AG08396 (cell line): ENCODE measurements around the gene PDE6C.
"Not testable (repeated sequence)": the region's sequence is repeated elsewhere in the genome, so short reads cannot be mapped to it uniquely, and the experiment has no call there.

Source experiments
- DNase-seq: peaks from one replicate; pipeline ENCODE4 v3.0.0; 2012; ENCODE audit warnings: low spot score, mixed read lengths

Gene PDE6C

DNA sequence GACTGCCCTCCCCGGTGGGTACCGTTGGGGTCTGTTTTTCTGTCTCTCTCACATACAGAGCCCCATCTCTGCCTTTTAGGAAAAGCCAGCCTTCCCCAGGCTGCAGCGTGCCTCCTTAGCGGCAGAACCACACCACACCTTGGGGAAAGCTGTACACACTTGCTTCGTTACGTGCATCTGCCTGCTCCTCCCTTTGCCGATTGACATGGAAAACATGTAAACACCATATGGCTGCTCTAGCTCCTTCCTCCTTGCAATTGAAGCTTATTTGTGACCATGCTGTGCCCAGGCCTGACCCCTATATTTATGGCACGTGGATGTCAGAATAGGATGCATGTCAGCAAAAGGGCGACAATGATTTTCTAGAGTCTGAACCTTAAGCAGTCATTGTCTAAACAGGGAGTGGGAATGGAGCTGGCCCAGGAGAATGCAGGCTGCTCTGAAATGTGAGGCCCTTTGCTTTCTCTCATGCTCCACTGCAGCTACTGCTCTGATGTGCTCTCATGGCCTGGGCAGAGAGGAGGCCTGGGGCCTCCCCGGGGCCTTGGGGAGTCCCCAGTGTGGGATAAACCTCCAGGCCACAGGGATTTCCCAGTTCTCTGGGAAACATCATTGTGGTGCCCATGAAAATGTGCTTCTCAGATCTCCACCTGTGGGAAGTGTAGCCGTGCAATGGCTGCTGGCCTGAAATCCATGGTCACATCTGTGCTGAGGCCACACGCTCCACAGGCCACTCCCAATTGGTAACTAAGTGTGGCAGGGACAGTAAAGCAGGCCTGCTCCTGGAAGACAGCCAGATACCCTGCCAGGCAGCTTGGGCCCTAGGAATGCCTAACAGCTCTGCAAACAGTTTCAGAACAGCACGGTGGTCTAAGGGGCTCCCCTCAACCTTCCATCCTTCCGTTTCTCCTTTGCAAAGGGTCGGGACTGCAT lies 18.6 kb downstream of the PDE6C start:
- DNase-seq = no peak

DNA sequence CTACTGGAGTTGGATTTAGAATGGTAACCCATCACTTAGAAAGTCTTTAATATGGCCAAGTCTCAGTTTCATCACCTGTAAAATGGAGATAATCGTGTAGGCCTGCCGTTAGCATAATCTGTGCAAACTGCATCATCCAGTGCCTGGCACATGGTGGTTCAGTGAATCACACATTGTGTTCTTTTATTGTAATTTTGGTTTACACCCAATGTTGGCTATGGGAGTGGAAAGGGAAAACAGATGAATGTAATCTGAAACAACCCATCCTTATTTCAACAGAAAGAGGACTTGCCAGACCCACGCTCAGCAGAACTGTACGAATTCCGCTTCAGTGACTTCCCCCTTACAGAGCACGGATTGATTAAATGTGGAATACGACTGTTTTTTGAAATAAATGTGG lies 27.5 kb downstream of the PDE6C start:
- DNase-seq = no peak

DNA sequence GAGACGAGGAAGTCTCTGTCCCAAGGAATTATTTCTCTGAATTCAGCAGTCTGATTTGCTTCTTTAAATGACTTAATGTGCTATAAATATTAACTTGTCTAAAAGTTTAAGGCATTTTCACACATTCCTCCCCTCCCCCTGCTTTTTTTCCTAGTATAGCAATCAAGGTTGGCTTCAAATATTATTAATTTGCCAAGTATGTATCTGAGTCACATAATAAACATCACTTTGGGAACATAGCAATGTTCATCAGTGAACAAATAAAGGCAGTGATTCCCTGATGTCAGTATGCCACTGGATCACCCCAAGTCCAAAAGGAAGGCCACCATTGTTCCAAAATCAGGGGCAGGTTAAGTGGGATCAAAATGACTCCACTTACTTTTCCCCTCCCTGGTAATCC lies 40.5 kb downstream of the PDE6C start:
- peak; percentile 7 for DNase-seq

DNA sequence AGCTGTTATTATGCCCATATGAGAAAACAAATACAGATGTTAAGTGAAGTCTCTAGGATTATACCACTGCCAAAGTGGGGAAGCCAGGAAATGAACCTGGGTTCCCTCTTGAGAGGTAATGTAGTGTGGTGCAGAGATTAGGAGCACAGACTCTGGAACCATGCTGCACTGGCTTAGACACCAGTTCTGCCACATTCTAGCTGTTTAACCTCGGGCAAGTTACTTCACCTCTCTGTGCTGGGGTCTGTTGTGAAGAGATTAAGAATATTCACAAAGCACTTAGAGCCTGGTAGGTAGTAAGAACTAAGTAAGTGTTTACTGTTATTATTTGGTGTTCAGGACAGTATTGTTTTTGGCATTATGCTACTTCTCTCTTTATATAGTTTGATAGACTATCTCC lies 41.9 kb downstream of the PDE6C start:
- no peak for DNase-seq

DNA sequence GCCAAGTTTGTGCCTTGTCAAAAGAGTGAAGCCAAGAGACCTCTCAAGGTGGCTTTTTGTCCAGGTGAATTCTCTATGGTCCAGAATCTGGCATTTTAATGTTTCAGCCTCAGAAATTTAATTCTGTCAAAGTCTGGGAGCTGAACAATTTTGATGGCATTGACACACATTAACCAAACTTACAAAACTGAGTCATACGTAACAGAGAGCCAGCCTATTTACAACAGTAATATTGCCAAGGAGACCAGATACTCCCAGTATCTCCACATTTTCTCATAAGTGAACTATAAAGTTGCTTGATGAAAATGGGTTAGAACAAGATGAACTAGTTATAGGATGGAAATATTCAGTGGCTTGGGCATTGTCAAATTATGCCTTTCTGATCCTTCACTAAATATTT lies 43.8 kb downstream of the PDE6C start:
- no peak for DNase-seq

DNA sequence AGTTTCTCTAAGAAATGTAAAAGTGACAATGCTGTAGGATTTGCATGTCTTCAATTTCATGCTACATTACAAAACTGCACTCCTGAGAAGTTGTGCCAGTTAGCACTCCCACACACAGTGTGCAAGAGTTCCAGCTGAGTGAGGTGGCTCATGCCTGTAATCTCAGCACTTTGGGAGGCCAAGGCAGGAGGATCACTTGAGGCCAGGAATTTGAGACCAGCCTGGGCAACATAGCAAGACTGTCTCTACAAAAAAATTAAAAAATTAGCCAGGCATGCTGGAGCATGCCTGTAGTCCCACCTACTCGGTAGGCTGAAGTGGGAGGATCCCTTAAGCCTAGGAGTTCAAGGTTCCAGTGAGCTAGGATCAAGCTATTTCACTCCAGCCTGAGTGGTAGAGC lies 45.4 kb downstream of the PDE6C start:
- DNase-seq = no peak

DNA sequence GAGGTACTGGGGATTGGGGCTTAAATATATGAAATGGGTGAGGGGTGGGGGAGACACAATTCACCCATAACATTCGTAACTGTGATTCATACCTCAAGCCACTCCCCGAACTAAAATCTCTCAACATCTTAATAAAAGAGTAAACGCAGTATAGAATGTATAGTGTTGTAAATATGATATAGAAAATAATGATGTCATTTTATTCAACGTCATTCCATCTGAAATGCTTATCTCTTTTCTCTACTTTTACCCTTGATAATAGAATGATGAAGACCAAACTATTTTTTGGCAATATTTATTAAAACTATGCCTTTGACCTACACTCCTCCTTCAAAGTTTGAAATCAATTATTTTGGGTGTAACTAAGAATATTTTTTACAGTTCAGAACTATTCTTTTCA lies 53.7 kb downstream of the PDE6C start:
- DNase-seq = no peak

DNA sequence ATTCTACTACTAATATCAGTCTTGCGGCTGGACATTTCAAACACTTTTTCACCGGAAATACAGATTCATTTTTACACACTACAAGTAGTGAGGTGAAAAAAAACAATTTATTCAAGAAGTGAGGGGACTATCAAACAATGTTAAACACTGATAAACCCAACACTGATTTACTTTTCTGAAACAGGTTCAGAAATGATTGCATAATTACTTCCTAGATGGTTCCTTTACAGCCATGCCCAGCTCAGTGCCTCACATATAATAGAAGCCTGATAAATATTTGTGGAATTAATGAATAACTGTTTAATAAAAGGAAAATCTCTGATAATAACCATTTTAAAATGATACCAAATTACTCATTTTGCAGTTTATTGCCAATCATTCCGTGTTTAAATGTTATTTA lies 55.5 kb downstream of the PDE6C start:
- DNase-seq = no peak

DNA sequence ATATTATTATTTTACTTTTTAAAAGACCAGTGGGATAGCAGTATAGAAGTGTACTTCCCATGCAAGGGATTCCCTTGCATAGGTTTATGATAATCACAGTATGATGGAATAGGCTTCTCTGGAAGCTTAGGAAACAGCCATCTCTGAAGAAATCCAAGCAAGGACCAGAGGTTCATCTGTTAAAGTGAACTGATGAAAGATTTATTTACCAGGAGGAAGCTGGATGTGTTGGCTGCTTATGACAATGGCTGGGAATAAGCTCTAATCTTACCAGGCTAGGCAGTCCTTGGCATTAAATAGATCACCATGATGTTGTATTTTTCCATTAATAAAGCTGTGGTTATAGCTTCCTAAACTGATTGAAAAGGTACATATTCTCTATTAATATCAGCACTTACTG lies 58.0 kb downstream of the PDE6C start:
- no peak for DNase-seq

DNA sequence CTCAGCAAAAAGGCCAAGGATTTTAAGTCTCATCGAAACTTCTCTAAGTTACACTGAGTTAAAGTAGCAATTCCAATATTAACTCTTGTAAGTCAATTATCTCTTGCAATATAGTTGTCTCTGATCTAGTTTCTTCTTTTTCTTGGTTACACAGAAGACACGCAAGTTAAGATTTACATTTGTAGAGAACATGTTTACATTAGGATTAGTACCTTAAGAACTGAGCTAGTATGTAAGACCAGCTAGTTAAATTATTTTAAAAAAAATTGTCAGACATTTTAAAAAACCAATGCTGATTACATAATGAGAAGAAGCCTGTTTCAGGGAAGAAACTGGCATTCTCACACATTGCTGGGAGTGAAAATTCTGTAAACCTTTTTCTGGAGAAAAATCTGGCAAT lies 58.7 kb downstream of the PDE6C start:
- DNase-seq = no peak

DNA sequence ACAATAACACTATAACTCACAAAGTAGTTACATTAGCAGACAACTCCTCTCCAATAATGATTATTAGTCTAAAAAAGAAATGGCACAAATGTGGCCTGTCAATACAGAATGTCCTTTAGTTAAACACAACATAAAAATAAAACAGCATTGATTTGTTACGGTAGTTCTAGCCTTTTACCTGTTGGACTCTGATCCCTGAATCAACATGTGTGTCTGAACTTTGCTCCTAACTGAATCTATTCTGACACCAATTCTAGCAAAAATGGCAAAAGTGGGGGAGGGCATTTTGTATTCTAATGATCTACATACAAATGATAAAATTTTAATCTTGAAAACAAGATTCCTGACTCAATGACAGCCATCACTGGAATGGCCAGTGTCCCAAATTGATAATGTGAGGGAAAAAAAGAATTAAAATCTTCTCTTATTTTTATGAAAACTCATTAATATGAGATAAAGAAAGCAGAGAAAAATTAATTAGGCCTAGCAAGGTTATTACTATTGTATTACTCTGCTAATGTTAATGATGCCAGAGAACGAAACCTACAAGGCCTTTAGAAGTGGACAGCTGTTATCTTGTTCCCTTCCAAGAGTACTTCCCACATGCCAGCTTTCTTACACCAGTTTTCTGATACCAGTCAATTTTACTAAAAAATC lies 59.8 kb downstream of the PDE6C start:
- no peak for DNase-seq

DNA sequence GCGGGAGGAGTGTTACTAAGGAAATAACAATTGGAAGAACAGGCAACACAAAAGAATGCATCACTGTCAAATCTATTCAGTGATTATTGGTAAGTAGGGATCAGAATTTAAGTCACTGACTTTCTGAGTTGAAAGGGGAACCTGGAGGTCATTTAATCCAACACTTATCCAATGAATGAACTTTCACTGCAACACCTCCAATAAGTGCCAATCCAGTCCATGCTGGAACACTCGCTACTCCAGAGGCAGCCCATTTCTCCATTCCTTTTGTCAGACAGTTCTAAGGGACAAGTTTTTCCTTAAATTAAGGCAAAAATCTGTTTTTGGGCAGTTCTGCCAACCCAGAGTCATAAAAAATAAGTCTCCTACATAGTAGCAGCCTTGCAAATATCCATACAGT lies 60.6 kb downstream of the PDE6C start:
- no peak for DNase-seq

DNA sequence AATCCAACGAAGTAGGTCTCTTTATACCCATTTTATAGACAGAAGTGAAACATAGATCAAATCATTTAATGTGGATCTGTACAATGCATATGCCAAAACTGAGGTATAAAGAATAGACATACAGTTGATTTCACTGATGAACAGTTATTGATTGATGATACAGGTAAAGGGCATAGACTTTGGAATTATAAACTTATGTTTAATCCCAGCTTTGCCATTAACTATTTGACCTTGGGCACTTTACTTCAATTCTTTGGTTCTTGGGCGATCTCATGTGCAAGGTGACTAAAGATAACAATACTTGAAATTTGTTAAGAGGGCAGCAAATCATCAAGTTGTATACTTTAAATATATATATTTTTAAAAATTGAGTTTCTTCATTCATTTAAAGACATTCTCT lies 61.5 kb downstream of the PDE6C start:
- DNase-seq = no peak

DNA sequence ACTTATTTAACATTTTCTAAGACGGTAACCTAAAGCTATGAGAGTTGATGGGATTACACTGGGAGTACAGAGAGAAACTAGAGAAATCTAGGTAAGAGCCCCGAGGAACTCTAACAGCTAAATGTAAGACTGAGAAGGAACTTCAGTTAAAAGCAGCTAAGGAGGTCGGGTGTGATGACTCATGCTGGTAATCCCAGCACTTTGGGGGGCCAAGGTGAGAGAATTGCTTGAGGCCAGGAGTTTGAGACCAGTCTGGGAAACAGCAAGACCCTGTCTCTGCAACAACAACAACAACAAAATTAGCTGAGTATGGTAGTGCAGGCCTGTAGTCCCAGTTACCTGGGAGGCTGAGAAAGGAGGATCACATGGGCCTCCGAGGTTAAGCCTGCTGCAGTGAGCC lies 66.0 kb downstream of the PDE6C start:
- no peak for DNase-seq

DNA sequence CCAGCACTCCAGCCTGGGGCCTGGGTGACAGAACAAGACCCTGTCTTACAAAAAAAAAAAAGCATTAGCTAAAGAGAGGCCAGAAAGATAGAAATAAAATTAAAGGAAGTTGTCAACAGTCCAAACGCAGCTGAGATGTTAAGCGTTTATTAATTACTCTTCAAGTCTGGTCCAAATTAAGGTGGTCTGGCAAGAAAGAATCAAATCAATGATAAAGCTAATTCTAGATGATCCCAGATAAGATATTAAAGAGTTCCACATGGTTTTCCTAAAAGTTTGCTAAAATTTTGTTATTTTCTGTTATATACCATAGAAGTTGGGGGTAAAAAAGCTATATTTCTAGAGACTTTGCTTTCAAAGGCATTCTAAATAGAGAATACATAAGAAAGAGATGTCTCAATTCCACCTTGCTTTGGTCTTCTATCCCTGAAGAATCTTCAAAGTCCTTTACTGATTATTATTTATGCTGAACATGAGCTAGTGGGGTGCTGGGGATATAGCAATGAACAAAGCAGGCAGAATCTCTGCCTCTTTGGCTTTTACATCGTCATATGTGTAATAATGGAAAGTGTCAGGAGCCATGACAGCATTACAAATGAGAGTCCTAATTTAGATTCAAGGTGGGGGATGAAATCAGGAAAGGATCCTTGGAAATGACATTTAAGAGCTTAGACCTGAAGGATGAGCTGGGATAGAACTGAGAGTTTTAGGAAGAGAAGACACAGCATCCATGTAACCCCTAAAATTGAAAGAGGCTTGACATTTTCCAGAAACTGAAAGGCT lies 66.7 kb downstream of the PDE6C start:
- DNase-seq = no peak

DNA sequence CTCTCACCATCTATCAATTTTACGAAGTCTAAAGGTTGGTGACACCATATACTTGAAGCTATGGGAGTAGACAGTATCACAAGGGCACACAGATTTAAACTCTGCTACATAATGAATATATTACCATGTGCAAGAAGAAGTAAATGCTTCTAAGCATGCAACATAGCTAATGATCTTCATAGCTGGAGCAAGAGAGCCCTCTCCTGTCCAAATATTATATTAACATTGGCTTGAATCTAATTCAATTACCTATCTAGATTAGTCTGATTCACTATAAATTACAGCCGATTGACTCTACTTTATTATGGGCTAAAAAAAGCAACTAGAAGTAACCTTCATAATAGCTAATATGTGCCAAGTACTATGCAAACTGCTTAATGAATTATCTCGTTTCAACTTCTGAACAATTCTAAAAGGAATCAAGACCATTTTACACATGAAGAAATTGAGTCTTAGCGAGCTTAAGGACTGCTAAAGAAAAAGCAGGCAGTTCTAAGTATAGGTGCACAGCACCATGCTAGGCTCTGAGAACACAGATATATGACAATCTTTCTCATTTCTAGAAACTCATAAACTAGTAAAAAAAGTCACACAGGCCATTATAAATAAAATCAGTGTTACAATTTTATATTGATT lies 68.2 kb downstream of the PDE6C start:
- DNase-seq = peak; percentile 13

DNA sequence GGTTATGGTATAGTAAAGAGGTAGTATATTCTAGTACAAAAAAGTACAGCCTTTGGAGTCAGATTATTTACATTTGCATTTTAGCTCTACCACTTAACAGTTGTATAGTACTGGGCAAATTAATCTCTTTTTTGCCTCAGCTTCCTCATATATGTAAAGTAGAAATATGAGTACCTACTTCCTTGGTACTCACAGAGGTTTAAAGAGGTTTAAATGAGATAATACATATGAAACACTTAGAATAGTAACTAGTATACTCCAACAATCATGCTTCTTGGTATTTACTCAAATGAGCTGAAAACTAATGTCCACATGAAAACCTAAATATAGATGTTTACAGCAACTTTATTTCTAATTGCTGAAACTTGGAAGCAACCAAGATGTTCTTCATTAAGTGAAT lies 75.4 kb downstream of the PDE6C start:
- no peak for DNase-seq

DNA sequence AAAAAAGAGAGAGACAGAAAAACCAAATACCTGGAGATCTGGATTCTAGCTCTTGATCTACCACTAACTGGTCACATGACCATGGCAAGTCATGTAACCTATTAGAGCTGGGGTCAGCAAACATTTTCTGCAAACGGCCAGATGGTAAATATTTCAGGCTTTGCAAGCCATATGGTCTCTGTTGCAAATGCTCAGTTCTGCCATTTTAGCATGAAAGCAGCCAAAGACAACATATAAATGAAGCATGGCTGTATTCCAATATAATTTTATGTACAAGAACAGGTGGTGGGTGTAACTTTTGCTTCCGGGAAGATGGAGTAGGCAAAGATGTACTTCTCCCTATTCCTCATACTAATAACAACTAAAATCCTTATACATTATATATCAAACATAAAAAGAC lies 83.4 kb downstream of the PDE6C start:
- DNase-seq = no peak

DNA sequence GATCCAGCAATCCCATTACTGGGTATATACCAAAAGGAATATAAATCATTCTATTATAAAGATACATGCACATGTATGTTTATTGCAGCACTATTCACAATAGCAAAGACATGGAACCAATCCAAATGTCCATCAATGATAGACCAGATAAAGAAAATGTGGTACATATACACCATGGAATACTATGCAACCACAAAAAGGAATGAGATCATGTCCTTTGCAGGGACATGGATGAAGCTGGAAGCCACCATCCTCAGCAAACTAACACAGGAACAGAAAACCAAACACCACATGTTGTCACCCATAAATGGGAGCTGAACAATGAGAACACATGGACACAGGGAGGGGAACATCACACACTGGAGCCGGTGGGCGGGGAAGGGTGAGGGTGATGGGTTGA lies 84.2 kb downstream of the PDE6C start:
- DNase-seq = not testable (repeated sequence)

DNA sequence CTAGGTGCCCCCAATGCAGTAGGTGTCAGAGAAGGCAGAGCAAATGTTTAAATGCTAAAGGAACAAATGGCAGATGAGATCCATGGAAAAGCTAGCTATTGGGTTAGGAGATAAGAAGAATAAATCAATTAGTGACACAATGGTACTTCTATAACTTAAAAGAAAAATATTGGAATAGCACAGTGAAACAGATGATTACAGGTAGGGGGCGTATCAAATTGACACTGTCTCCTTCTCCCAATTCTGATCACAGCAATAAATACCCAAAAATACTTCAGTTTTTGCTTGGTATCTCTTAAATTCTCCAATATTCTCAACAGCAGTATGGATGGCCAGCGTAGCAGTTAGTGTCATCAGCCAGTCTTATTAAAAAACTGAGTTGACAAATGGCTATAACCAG lies 84.9 kb downstream of the PDE6C start:
- DNase-seq = no peak

DNA sequence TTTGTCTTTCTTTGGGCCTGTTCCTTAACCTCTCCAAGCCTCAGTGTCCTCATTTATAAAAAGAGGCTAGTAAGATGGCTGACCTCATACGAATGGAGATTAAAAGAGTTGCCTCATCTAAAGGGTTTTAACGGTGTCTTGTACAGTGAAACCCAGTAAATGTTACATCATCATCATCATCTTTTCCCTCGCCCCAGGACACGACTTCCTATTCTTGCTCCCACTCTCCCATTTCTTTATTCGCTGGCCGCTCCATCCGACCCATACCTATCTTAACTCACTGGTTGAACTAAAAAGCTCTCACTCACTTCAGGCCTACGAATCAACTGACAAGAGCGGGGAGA lies 89.5 kb downstream of the PDE6C start:
- DNase-seq = peak; percentile 13

DNA sequence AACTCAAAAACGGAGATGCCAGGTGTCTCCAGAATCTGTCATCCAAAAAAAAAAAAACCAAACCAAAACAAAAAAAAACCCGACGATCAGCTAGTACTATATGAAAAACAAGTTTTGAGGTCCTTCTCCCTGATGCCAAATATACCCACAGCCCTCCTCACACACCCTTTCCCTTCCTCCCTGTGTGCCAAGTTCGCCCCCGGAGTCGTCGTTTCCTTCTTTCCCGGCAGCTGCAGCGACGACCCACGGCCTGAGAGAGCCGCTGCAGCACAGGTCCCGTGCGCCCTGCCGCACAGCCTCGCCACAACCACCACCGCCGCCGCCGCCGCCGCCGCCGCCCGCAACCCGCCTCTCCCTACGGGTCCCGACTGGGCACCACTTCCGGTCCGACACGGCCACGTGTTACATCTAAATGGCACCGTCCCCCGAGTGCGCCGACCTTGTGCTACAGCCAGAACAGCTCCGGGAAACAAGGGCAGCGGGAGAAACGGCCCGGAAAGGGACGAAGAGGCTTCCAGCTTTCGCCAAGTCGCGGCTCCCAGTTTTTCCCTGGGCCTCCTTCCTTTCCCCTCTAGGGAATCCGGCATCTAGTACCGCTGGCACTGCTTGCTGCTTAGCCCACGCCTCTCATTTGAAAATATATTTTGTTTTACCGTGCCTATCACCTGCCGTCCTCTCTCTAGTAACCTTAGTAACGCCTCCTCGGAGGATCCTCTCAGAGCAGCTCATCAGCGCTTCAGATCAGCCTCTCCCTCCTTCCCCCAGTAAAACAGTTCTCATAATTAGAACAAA lies 90.1 kb downstream of the PDE6C start, which contains the start of gene FRA10AC1:
Gene FRA10AC1, minus strand, starts transcription at position 383 of the 792 bp plus-strand sequence. CDS start 2,486 bp downstream, outside the sequence.
- DNase-seq = peak; percentile 91
